ENCODE measurements around the gene IKZF3. TPM values are rescaled to one million over a fixed set of nuclear protein-coding genes. Genes with fewer than 3 reads are reported as not detected.

IKZF3 gene
- polyA plus RNA-seq, 1 donor from 2014 or later = not detected

- no peak overlapping the region for H3K4me2 ChIP-seq (ENCODE audit: low read length)
- H3K9ac ChIP-seq (ENCODE audit: low read length) = no peak overlapping the region
- H3K4me3 ChIP-seq (ENCODE audit: low read length) = no peak overlapping the region
- TF ChIP-seq TAF1 (IDR thresholded peaks at IDR 0.05; ENCODE audit: low read depth) = no peak
- no peak for TF ChIP-seq SMC3 (conservative IDR thresholded peaks at IDR 0.05; ENCODE audit: poor library complexity)
- TF ChIP-seq REST (IDR thresholded peaks at IDR 0.05; ENCODE audit: borderline replicate concordance) = no peak
- TF ChIP-seq RAD21 (conservative IDR thresholded peaks at IDR 0.05) = no peak
- TF ChIP-seq CTCF (IDR thresholded peaks at IDR 0.05; ENCODE audit: poor library complexity, severe bottlenecking) = no peak
- TF ChIP-seq EP300 (conservative IDR thresholded peaks at IDR 0.05; ENCODE audit: poor library complexity, severe bottlenecking) = no peak
- no peak for TF ChIP-seq POLR2AphosphoS5 (IDR thresholded peaks at IDR 0.05)
- no peak for TF ChIP-seq EZH2 (IDR thresholded peaks at IDR 0.05; ENCODE audit: borderline replicate concordance, insufficient read depth, low read length, poor library complexity, severe bottlenecking)
- TF ChIP-seq MXI1 (conservative IDR thresholded peaks at IDR 0.05; ENCODE audit: poor library complexity, severe bottlenecking) = no peak
- H2AFZ ChIP-seq (ENCODE audit: low read depth, low read length) = no peak overlapping the region
- H4K20me1 ChIP-seq (ENCODE audit: insufficient read depth) = no peaks in the 10 kb centered on the region
- H3K27ac ChIP-seq (ENCODE audit: low read length) = no peak overlapping the region
- no peaks in the 10 kb centered on the region for H3K79me2 ChIP-seq (replicated peaks; ENCODE audit: insufficient read depth, low read length)
- no peaks in the 10 kb centered on the region for H3K9me3 ChIP-seq (ENCODE audit: low read length)
- no peaks in the 10 kb centered on the region for H3F3A ChIP-seq (ENCODE audit: insufficient read depth, low read length, poor library complexity, severe bottlenecking)
- no peaks in the 10 kb centered on the region for H3K36me3 ChIP-seq (ENCODE audit: insufficient read depth, low read length)
- H3K9me2 ChIP-seq (ENCODE audit: insufficient read depth, low read length) = no peaks in the 10 kb centered on the region
- H3K27me3 ChIP-seq (ENCODE audit: insufficient read depth, low read depth, low read length) = no peaks in the 10 kb centered on the region
Observed at GRCh38 chr17:39814497-39814896, 49.6 kb downstream of the IKZF3 start.

GRCh38 chr17:39813631-39814030, 50.5 kb downstream of the IKZF3 start:
- H3F3A ChIP-seq (ENCODE audit: insufficient read depth, low read length, poor library complexity, severe bottlenecking) = no peaks in the 10 kb centered on the region
- H4K20me1 ChIP-seq (ENCODE audit: insufficient read depth) = no peaks in the 10 kb centered on the region
- H3K9me3 ChIP-seq (ENCODE audit: low read length) = no peaks in the 10 kb centered on the region
- no peaks in the 10 kb centered on the region for H3K9me2 ChIP-seq (ENCODE audit: insufficient read depth, low read length)
- H3K79me2 ChIP-seq (replicated peaks; ENCODE audit: insufficient read depth, low read length) = no peaks in the 10 kb centered on the region
- TF ChIP-seq TAF1 (IDR thresholded peaks at IDR 0.05; ENCODE audit: low read depth) (no peak), RAD21 (conservative IDR thresholded peaks at IDR 0.05) (no peak), POLR2AphosphoS5 (IDR thresholded peaks at IDR 0.05) (no peak), EZH2 (IDR thresholded peaks at IDR 0.05; ENCODE audit: borderline replicate concordance, insufficient read depth, low read length, poor library complexity, severe bottlenecking) (no peak), CTCF (IDR thresholded peaks at IDR 0.05; ENCODE audit: poor library complexity, severe bottlenecking) (no peak), EP300 (conservative IDR thresholded peaks at IDR 0.05; ENCODE audit: poor library complexity, severe bottlenecking) (no peak), MXI1 (conservative IDR thresholded peaks at IDR 0.05; ENCODE audit: poor library complexity, severe bottlenecking) (no peak), REST (IDR thresholded peaks at IDR 0.05; ENCODE audit: borderline replicate concordance) (no peak), SMC3 (conservative IDR thresholded peaks at IDR 0.05; ENCODE audit: poor library complexity) (no peak)
- H3K36me3 ChIP-seq (ENCODE audit: insufficient read depth, low read length) = no peaks in the 10 kb centered on the region
- H3K27me3 ChIP-seq (ENCODE audit: insufficient read depth, low read depth, low read length) = no peaks in the 10 kb centered on the region
- H3K4me2 ChIP-seq (ENCODE audit: low read length) = no peak overlapping the region
- H3K27ac ChIP-seq (ENCODE audit: low read length) = no peak overlapping the region
- H3K4me3 ChIP-seq (ENCODE audit: low read length) = no peak overlapping the region
- H3K9ac ChIP-seq (ENCODE audit: low read length) = no peak overlapping the region
- H2AFZ ChIP-seq (ENCODE audit: low read depth, low read length) = no peak overlapping the region

Data from neural cell (in vitro differentiated cells).